Measurements from ENCODE around the gene UBE2I. TPM values are rescaled to one million over a fixed set of nuclear protein-coding genes. Genes with fewer than 3 reads are reported as not detected.

Gene UBE2I
- total RNA-seq, 1 experiment from 2014 or later: 290 TPM

DNA sequence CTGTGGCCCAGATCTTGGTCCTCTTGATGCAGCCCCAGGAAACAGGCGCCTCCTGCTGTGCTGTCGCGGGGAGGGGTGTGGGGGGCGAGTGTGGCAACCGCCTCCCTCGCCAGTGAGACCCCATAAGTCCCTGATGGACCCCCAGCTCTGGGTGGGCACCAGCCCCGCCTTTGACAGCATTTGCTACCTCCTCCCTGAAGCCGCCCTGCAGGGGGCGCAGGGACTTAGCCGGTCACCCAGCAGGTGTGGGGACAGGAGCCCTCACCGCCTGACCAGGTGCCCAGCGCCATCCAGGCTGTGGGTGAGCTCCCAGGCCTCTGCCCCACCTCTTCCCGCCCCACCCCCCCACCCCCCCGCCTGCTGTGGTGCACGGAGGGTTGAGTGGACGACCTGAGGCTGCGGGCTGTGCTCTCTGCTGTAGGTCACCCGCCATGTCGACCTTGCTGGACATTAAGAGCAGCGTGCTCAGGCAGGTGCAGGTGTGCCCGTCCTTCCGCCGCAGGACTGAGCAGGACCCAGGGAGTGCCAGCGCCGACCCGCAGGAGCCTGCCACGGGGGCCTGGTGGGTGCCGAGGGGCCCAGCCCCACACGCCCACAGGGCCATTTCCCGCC lies 28.8 kb downstream of the UBE2I start:
- Mint-ChIP-seq H3K27ac (no peak overlapping the region), H3K4me3 (no peak overlapping the region), H3K4me1 (peaks cover 3 to 10% of the 10 kb centered on the region in 2 experiments), H3K9me3 (no peaks in the 10 kb centered on the region), H3K27me3 (ENCODE audit: low read depth) (peaks cover 48% of the 10 kb centered on the region), H3K36me3 (ENCODE audit: insufficient read depth in 1 of 3, low read depth in 3 of 3) (no peaks in the 10 kb centered on the region)
- Histone ChIP-seq H2AK5ac (ENCODE audit: insufficient read length, low read length) (no peak overlapping the region), H3K23me2 (ENCODE audit: insufficient read length, low read depth, low read length, poor library complexity, severe bottlenecking) (peaks cover 7% of the 10 kb centered on the region), H3K79me1 (ENCODE audit: insufficient read depth, low read depth, low read length, poor library complexity, severe bottlenecking) (no peaks in the 10 kb centered on the region), H4K20me1 (ENCODE audit: control insufficient read depth, insufficient read depth, insufficient read length) (no peaks in the 10 kb centered on the region), H4K91ac (ENCODE audit: insufficient read length, low read depth, low read length) (no peak overlapping the region), H3K9ac (ENCODE audit: extremely low read depth, insufficient read length, low read length) (no peak overlapping the region), H4K5ac (ENCODE audit: insufficient read length, low read depth, low read length) (no peak overlapping the region), H3K4me2 (ENCODE audit: insufficient read depth, insufficient read length, low read length) (no peak overlapping the region), H3K18ac (ENCODE audit: insufficient read length, low read depth, low read length) (no peak overlapping the region), H2BK15ac (ENCODE audit: low read depth, low read length) (no peak overlapping the region), H3K56ac (ENCODE audit: insufficient read length, low read depth, low read length) (no peak overlapping the region), H2AFZ (ENCODE audit: low read length) (no peak overlapping the region), H2BK12ac (ENCODE audit: insufficient read length, low read depth, low read length) (no peak overlapping the region), H3K14ac (ENCODE audit: insufficient read depth, low read length) (no peak overlapping the region), H3T11ph (ENCODE audit: low read length) (no peak overlapping the region), H3K4ac (ENCODE audit: low read depth, low read length) (no peak overlapping the region), H3K9me3 (ENCODE audit: control insufficient read depth, low read depth, low read length) (no peaks in the 10 kb centered on the region), H3K23ac (ENCODE audit: insufficient read length, low read depth, low read length) (no peak overlapping the region), H3K27me3 (ENCODE audit: insufficient read depth, low read length) (peaks cover 16% of the 10 kb centered on the region; the same call in 1 of the 2 replicates), H3K27ac (ENCODE audit: insufficient read length, low read depth, low read length) (no peak overlapping the region), H4K8ac (replicated peaks; ENCODE audit: insufficient read length, low read depth, low read length) (no peak overlapping the region), H2BK120ac (ENCODE audit: low read depth, low read length, poor library complexity, severe bottlenecking) (no peak overlapping the region), H3K79me2 (ENCODE audit: insufficient read depth, low read length) (no peaks in the 10 kb centered on the region), H2BK5ac (ENCODE audit: insufficient read length, low read length) (no peak overlapping the region), H3K4me1 (ENCODE audit: insufficient read depth, low read length) (no peaks in the 10 kb centered on the region), H2BK20ac (ENCODE audit: low read depth, low read length, poor library complexity, severe bottlenecking) (no peak overlapping the region)
- DNase-seq: peak; percentile 67
- TF ChIP-seq, protein P1, sequence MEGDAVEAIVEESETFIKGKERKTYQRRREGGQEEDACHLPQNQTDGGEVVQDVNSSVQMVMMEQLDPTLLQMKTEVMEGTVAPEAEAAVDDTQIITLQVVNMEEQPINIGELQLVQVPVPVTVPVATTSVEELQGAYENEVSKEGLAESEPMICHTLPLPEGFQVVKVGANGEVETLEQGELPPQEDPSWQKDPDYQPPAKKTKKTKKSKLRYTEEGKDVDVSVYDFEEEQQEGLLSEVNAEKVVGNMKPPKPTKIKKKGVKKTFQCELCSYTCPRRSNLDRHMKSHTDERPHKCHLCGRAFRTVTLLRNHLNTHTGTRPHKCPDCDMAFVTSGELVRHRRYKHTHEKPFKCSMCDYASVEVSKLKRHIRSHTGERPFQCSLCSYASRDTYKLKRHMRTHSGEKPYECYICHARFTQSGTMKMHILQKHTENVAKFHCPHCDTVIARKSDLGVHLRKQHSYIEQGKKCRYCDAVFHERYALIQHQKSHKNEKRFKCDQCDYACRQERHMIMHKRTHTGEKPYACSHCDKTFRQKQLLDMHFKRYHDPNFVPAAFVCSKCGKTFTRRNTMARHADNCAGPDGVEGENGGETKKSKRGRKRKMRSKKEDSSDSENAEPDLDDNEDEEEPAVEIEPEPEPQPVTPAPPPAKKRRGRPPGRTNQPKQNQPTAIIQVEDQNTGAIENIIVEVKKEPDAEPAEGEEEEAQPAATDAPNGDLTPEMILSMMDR (conservative IDR thresholded peaks at IDR 0.05): peak; percentile 57
- WGBS (ENCODE audit: extremely low coverage, insufficient read length, low lambda C conversion rate): no CpG with 5 or more reads among the region's 30 CpGs

Data from H9 (cell line).